ENCODE data around the gene HCN1. TPM values are rescaled to one million over a fixed set of nuclear protein-coding genes. Genes with fewer than 3 reads are reported as not detected.
"Not testable (repeated sequence)": the region's sequence is repeated elsewhere in the genome, so short reads cannot be mapped to it uniquely, and the experiment has no call there.

Gene HCN1
- total RNA-seq, 1 donor from 2014 or later: not detected

DNA sequence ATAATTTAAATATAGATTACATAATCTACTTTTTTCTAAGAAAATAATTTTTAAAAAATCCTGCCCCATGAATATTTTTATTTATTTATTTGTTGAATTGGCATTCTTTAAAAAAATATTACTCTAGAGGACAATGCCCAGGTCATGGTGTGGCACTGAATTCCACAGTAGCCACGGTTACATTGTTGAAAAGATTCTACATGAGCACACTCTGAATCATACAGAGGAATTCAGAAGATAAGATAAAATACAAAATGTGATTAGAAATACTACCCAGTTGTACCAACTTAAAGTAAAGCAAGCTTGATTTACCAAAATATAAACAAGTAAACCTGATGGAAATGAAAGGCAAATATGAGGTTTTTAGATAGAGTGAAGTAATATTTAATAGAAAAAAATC, 183.7 kb downstream of the HCN1 start:
- DNase-seq (ENCODE audit: low spot score): no peak
- no peak overlapping the region for H3K4me3 Mint-ChIP-seq (ENCODE audit: unreplicated experiment)
- no peak overlapping the region for H3K27ac Mint-ChIP-seq (ENCODE audit: unreplicated experiment)
- no peaks in the 10 kb centered on the region for H3K27me3 Mint-ChIP-seq (ENCODE audit: low read depth)
- H3K36me3 Mint-ChIP-seq (ENCODE audit: low read depth): no peaks in the 10 kb centered on the region
- no peaks in the 10 kb centered on the region for H3K9me3 Mint-ChIP-seq (ENCODE audit: low read depth)
- TF ChIP-seq, protein P1, sequence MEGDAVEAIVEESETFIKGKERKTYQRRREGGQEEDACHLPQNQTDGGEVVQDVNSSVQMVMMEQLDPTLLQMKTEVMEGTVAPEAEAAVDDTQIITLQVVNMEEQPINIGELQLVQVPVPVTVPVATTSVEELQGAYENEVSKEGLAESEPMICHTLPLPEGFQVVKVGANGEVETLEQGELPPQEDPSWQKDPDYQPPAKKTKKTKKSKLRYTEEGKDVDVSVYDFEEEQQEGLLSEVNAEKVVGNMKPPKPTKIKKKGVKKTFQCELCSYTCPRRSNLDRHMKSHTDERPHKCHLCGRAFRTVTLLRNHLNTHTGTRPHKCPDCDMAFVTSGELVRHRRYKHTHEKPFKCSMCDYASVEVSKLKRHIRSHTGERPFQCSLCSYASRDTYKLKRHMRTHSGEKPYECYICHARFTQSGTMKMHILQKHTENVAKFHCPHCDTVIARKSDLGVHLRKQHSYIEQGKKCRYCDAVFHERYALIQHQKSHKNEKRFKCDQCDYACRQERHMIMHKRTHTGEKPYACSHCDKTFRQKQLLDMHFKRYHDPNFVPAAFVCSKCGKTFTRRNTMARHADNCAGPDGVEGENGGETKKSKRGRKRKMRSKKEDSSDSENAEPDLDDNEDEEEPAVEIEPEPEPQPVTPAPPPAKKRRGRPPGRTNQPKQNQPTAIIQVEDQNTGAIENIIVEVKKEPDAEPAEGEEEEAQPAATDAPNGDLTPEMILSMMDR (IDR thresholded peaks at IDR 0.05): no peak
- H3K4me1 Mint-ChIP-seq (ENCODE audit: low read depth): no peaks in the 10 kb centered on the region

DNA sequence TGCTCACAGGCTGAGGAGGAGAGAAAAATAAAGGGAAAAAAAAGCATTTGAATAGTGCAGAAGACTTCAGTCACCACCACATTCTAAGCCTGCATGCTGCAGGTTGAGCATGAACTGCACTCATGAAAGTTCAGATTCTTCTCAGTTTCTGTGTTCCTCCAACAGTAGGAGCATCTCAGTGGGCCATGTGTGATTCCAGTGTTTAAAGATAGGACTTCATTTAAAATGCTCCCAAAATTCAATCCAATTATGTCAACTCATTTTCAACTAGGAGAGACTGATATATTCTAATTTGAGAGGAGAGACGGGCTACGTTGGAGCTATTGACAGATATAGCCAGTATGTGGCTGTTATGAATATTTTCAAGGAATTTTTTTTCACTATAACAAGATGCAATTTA, 186.8 kb downstream of the HCN1 start:
- Mint-ChIP-seq H3K4me3 (ENCODE audit: unreplicated experiment) (no peak overlapping the region), H3K36me3 (ENCODE audit: low read depth) (no peaks in the 10 kb centered on the region), H3K4me1 (ENCODE audit: low read depth) (no peaks in the 10 kb centered on the region), H3K9me3 (ENCODE audit: low read depth) (no peaks in the 10 kb centered on the region), H3K27me3 (ENCODE audit: low read depth) (no peaks in the 10 kb centered on the region), H3K27ac (ENCODE audit: unreplicated experiment) (no peak overlapping the region)
- TF ChIP-seq, protein P1 (IDR thresholded peaks at IDR 0.05): no peak
- DNase-seq (ENCODE audit: low spot score): no peak

GRCh38 chr5:45508135-45508534, 188.0 kb downstream of the HCN1 start:
- no peaks in the 10 kb centered on the region for H3K27me3 Mint-ChIP-seq (ENCODE audit: low read depth)
- no peaks in the 10 kb centered on the region for H3K4me1 Mint-ChIP-seq (ENCODE audit: low read depth)
- no peaks in the 10 kb centered on the region for H3K9me3 Mint-ChIP-seq (ENCODE audit: low read depth)
- H3K27ac Mint-ChIP-seq (ENCODE audit: unreplicated experiment): no peak overlapping the region
- H3K36me3 Mint-ChIP-seq (ENCODE audit: low read depth): no peaks in the 10 kb centered on the region
- DNase-seq (ENCODE audit: low spot score): no peak
- TF ChIP-seq, protein P1 (IDR thresholded peaks at IDR 0.05): no peak
- no peak overlapping the region for H3K4me3 Mint-ChIP-seq (ENCODE audit: unreplicated experiment)

DNA sequence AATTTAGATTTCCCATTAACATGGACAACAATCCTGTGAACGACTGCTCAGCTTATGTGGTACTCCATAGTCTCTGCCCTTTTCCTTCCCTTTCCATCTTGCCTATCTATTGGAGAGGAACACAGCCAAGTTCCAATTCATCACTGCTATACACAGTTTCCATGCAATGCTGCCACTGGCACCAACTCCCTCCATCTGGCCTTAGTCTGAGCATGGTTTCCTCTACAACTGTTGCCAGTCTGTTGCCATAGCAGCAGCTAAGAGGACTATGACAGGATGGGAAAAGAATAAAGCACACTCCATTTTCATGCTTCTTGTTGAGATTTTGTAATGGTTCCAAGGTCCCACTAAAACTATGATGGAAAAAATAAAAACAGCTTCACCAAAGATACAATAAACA, 189.0 kb downstream of the HCN1 start:
- TF ChIP-seq, protein P1 (IDR thresholded peaks at IDR 0.05): no peak
- H3K27ac Mint-ChIP-seq (ENCODE audit: unreplicated experiment): no peak overlapping the region
- no peaks in the 10 kb centered on the region for H3K9me3 Mint-ChIP-seq (ENCODE audit: low read depth)
- H3K27me3 Mint-ChIP-seq (ENCODE audit: low read depth): no peaks in the 10 kb centered on the region
- H3K36me3 Mint-ChIP-seq (ENCODE audit: low read depth): no peaks in the 10 kb centered on the region
- DNase-seq (ENCODE audit: low spot score): no peak
- no peak overlapping the region for H3K4me3 Mint-ChIP-seq (ENCODE audit: unreplicated experiment)
- H3K4me1 Mint-ChIP-seq (ENCODE audit: low read depth): no peaks in the 10 kb centered on the region

DNA sequence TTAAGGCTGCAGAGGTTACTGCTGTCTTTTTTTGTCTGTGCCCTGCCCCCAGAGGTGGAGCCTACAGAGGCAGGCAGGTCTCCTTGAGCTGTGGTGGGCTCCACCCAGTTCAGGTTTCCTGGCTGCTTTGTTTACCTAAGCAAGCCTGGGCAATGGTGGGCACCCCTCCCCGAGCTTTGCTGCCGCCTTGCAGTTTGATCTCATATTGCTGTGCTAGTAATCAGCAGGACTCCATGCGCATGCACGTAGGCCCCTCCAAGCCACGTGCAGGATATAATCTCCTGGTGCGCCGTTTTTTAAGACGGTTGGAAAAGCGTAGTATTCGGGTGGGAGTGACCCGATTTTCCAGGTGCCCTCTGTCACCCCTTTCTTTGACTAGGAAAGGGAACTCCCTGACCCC, 197.2 kb downstream of the HCN1 start:
- not testable (repeated sequence) for H3K4me3 Mint-ChIP-seq (ENCODE audit: unreplicated experiment); DNase-seq (ENCODE audit: low spot score); H3K27ac Mint-ChIP-seq (ENCODE audit: unreplicated experiment); H3K36me3 Mint-ChIP-seq (ENCODE audit: low read depth); H3K27me3 Mint-ChIP-seq (ENCODE audit: low read depth); H3K4me1 Mint-ChIP-seq (ENCODE audit: low read depth)
- H3K9me3 Mint-ChIP-seq (ENCODE audit: low read depth): peaks cover 11% of the 10 kb centered on the region

DNA sequence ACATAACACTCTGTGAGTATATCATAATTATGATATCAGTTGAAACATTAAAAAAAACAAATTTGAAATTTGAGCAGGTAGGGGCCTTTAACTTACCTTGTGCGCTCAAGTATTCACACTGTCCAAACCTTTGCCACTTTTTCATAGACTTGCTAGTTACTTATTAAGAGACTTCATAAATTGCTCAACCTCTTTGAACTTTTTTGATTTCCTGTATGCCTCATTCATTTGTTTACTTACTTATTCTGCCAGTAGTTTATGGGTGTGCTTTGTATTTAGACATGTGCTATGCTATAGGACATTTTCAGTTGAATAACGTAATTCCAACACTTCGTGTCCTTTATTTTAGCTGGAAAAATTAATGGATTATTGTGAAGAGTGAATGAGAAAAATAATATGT, 204.8 kb downstream of the HCN1 start:
- Mint-ChIP-seq H3K27ac (ENCODE audit: unreplicated experiment) (no peak overlapping the region), H3K4me1 (ENCODE audit: low read depth) (no peaks in the 10 kb centered on the region), H3K4me3 (ENCODE audit: unreplicated experiment) (no peak overlapping the region), H3K27me3 (ENCODE audit: low read depth) (no peaks in the 10 kb centered on the region), H3K36me3 (ENCODE audit: low read depth) (no peaks in the 10 kb centered on the region), H3K9me3 (ENCODE audit: low read depth) (no peaks in the 10 kb centered on the region)
- TF ChIP-seq, protein P1 (IDR thresholded peaks at IDR 0.05): no peak
- DNase-seq (ENCODE audit: low spot score): no peak
